HG02870 (cell line): Measurements from ENCODE around the gene TSPAN14.
"Not testable (repeated sequence)": the region's sequence is repeated elsewhere in the genome, so short reads cannot be mapped to it uniquely, and the experiment has no call there.

Experiments
- ATAC-seq: cut with Tn5 transposase; IDR thresholded peaks from one replicate; pipeline ENCODE4 v1.9.1; 2021; ENCODE audit warnings: mild to moderate bottlenecking, moderate library complexity; ENCODE audit not compliant: unreplicated experiment

The TSPAN14 gene, protein sequence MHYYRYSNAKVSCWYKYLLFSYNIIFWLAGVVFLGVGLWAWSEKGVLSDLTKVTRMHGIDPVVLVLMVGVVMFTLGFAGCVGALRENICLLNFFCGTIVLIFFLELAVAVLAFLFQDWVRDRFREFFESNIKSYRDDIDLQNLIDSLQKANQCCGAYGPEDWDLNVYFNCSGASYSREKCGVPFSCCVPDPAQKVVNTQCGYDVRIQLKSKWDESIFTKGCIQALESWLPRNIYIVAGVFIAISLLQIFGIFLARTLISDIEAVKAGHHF

DNA sequence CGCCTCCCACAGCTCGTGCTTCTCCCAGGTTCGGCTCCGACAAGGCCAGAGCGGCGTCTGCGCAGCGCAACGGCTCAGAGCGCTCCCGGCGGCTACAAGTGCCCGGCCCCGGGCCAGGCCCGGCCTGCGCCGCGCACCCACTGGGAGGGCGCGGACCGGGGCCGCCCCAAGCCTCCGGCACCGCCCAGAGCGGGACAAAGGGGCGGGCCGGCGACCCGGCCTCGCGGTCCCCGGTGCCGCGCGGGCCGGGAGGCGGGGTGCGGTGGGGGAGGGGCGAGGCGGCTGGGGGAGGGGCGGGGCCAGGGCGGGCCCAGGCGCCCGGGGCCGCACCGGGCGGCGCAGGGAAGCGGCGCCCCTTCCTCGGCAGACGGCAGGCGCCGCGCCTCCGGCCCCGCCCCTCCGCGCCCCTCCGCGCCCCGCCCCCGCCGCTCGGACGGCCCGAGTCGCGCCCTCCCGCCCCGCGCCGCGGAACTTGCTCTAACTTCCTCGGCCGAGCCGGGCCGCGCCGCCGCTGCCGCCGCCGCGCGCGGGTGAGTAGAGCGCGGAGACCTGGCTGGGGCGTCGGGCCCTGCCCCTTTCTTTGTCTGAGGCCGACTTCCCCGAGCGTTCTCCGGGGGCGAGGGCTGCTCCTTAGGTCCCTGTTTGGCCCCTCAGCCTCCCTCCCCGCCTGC lies at the start of gene TSPAN14:
TSS of gene TSPAN14 (plus strand) at position 469 of the 671 bp plus-strand sequence. CDS start 34,924 bp downstream, outside the sequence.
- peak; percentile 54 for ATAC-seq

DNA sequence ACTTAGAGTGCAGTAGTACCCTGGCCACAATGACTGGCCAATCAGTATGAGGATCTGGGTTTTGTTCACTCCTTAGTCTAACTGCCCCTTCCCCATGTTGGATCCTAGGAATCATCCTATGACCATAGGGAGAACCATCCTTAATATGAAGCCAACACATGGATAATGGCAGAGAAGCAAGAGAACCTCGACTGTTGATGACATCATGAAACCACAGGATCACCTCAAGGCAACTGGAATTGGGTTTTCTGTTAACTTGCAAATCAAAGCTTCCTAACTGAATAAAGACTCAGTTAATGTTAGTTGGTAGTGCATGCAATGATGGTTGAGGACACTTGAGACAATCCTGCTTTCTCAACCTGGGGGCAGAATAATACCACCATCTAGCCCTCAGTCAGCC lies 49.1 kb upstream of the TSPAN14 start:
- ATAC-seq = no peak

DNA sequence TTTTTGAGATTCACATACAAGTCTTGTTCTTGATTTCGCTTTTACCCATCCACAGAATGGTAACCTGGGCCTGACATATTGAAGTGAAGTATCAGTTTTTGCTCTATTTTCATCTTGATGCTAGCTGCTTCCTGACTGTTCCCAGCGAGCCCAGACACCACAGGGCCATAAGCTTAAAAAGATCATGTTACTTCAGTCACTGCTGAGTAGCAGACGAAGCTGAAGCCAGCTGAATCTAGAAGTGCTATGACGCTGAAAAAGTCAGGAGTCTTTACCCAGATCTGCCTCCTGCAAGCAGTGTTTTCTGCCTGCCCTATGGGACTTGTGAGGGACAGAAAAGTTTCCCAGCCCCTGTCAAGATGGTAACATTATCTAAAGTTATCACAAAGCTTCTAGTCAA lies 48.5 kb upstream of the TSPAN14 start:
- no peak for ATAC-seq

DNA sequence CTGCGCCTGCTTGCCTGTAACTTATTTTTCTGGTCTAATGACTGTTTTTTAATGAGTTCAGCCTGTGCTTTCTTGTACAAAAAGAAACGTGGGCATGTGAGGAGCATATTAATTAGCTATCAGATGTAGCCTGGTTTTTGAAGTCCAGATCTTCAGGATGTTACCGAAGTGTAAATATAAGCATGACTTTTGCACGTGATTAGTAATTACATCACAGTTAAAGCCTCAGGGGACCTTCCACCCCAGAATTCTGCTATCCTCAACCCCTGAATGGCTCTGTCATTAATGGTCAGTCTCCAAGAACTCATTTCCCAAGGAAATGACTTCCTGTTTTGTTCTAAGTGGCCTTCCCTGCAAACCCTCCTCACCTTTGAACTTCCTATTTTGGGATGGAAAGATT lies 47.9 kb upstream of the TSPAN14 start:
- ATAC-seq = no peak

DNA sequence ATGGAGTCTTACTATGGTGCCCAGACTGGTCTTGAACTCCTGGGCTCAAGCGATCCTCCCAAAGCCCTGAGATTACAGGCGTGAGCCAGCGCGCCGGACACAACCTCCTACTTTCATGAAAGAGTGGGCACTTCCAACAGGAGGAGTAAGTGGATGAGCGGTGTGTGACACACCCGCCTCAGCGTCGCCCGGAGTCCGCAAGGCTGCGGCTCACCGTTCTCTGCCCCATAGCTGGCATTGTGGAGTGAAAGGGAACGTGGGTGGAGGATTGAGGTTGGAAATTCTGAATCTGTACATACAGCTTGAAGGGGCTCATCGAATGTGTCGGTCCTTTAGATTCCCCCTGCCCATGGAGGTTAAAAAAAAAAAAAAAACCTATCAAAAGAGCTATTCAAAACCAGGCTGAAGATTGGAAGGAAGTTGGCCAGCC lies 46.3 kb upstream of the TSPAN14 start:
- peak; percentile 15 for ATAC-seq

DNA sequence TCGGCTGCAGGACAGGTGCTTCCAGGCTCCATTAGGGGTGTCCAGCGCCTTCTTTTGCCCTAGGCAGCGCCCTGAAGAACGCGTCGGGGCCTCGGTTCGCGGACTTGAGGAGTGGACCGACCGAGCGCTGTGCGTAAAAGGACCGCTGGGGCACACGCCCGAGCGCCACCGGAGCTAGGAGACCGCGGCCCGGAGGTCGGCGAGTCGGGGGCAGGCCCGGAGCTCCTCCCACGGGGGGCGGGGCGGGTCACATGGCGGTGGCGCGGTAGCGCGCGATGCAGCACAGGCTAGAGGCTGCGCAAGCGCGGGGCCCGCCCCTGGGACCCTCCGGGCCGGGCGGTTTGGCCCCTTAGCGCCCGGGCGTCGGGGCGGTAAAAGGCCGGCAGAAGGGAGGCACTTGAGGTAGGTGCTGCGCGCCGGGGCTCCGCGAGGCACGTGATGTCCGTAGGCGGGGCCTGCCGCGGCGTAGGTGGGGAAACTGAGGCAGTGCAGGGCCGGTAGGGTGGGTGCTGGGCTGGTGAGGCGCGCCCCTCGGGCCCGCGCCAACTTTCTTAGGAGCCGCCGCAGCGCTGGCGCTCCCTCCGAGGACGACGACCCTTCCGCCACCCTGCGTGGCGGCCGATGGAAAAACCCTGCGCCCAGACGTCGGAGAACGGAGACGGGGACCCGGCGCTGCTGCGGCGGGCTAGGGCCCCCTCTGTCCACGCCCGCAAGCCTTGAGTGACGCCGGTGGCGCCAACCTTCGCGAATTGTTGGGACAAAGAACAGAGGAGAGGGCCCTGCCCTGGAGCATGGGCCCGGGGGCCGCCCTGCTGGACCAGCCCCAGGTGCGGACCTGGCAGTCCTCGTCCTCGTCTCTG lies 45.6 kb upstream of the TSPAN14 start, which contains the start of gene PRXL2A:
TSS of gene PRXL2A (plus strand) at position 310 of the 860 bp plus-strand sequence. CDS start 11,917 bp downstream, outside the sequence.
- ATAC-seq = peak; percentile 93

DNA sequence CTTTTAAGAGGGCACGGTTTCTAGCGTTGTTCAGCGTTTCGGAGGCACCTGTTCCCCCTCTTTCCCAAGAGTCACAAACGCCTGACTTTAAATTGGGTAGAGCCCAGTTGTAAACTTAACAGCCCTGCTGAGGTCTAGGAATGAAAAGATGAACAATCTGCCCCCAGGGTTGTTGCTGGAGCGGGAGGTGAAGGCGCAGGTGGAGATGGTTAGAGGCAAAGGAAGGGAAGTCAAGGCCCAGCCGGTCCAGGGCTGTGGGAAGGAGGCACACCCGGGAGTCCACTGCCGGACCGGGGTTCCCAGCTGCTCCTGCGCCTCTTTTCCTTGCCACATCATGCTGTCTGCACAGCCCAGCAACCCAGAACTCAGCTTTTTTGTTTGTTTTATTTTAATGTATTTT lies 45.0 kb upstream of the TSPAN14 start:
- no peak for ATAC-seq

DNA sequence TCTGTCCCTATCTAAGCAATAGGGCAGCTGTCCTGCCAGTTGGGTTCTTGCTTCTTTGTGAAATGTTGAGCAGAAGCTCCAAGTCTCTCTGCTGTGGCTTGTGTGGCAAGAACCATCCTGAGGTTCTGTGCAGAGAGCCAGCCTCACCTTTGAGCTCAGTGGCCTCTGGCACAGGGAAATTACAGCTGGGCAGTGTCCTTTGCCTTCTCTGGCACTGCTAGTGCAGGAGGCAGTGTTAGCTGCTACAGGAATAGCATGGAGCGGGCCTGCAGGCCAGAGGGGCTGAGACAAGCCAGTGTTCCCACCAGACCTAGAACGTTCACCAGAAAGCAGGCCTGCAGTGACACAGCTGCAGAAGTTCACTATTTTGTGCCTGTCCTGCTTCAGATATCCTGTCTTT lies 44.0 kb upstream of the TSPAN14 start:
- ATAC-seq = no peak

DNA sequence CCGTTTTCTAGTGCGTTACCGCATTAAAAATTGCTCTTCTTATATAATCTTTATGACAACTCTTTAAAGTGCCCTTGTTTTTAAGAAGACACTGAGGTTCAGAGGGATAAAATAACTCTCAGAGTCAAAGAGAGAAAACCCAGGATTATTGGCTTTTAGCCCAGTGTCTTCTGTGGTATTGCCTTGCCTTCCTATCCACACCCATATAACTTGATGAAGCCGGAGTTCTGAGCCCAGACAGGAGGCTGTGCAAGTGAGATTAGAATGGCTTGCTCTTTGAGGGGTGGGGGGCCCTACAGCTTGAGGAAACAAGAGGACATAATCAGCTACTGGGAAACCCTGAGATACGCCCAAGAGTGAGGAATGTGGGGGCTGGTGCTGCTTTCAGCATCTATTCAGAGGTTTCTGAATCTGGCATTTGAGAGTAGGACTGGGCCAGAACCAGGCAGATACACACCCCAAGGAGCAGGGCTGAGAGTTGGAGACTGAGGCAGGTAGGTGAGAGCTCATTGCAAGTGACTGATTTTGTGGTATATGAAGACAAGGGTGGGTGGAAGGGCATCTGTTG lies 43.4 kb upstream of the TSPAN14 start:
- no peak for ATAC-seq

DNA sequence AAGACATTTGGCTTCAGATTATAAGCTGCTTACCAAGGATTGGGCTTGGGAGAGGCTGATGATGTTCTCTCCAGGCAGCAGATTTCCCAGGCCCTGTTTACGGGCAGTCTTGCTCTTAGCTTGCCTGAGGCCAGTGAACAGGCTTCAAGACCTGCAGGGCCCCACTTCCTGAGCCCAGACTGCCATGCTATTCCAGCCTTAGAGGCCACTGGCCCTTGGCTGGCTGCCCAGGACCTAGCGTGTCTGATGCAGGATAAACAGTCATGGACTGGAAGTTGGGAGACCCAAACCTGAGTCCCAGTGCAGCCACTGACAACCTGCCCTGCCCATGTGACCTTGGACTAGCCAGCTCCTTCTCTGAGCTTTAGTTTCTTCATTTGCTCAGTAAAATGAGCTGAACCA lies 42.8 kb upstream of the TSPAN14 start:
- ATAC-seq = no peak

DNA sequence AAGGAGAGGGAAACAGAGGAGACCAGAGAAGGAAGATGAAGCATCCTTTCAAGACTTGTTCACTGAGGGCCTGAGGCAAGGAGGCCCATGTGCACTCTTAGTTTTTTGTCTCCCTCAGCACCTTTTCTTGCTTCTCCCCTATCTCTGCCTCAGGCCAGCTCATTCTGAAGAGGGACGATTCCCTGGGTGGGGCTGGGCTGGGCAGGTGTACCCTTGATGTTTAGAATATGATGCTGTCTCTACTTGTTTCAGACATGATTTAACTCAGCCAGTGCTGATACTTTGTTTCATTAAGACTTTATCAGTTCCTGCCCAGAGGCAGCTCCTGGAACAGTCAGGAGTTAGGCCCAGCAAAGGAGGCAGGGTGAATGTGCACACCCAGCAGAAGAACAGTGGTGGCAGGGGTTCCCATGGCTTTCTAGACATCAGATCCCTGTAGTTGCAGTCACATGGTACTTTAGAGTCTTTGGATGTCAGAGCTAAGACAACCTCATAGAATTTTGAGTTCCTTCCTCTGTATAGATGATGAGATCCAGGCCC lies 42.4 kb upstream of the TSPAN14 start:
- no peak for ATAC-seq

DNA sequence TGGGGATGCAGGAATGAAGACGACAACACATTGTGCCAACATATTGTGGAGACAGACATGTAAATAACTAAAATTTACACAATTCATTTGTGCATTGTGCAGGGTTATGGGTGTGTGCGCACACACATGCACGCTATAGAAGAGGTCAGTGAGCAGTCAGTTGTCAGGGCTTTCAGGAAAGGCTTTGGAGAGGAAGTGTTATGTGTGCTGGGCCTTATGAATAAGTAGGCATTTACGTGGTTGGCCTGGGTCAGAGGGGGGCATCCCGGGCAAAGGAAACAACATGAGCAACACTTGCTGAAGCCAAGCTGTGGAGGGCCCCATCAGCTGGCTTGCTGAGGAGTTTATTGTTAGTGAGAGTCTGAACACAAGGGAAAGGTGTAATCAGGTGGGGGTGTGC lies 41.6 kb upstream of the TSPAN14 start:
- no peak for ATAC-seq

DNA sequence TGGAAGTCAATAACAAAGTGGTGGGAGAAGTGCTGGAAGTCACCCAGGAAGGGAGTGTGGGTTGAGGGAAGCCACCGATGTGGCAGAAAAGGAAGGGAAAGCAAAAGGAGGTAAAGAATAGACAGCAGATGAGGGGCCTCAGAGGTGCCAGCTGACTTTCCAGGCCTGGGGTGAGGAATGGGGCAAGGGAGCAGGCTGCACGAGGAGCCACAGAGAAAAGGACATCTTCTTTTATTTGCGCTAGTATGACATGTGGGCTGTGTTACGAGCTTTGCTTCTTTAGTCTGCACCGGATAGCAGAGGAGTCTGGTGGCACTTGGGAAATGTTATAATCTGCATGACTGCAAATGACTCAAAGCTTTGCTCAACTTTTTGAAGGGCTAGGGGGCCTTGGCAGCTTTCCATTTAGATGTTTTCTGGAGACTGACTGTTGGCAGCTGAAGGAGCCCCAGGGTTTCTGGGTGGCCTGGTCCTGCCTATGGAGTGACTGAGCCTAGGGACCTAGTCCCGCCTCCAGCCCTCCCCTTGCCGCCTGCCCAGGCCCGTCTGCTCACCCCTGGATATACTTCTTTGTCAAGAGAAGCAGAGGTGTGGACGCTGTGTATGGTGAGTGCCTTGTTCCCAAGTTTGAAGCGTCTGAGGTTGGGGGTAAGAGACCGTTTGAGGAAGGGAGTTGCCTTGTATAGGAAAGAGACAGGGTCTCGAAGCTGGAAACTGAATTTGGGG lies 40.7 kb upstream of the TSPAN14 start:
- ATAC-seq = no peak

DNA sequence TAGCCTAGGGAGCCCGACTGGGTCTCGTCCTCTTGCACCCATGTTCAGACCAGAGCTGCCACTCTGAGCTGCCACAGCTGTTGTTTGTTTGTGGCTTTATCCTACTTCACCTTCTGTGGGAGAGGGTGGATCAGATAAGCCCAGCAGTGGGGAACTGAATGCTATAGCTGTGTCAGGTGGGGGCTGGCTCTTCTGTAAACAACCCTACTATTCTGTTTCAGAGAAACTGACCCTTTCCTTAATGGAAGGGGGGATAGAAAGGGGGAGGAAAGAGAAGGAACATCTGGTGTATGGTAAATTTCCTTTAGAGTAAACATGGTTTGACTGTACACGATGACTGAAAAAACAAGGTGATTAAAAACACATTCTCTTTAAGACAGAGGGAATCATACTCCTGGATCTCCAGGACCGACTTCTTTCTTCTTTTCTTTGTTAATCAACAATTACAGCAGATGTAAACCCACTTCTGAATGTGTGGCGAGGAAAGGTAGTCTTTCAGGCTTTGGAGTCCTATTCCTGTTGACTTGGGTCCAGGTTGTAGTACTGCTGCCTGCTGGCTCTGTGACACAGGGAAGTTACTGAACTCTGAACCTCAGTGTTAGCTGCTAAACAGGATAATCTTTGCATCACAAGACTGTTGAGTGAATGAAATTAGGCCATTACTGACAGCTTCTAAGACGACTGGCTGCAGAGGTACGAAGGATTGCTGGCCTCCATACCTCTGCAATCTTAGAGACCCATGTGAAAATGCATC lies 39.8 kb upstream of the TSPAN14 start:
- ATAC-seq = no peak

DNA sequence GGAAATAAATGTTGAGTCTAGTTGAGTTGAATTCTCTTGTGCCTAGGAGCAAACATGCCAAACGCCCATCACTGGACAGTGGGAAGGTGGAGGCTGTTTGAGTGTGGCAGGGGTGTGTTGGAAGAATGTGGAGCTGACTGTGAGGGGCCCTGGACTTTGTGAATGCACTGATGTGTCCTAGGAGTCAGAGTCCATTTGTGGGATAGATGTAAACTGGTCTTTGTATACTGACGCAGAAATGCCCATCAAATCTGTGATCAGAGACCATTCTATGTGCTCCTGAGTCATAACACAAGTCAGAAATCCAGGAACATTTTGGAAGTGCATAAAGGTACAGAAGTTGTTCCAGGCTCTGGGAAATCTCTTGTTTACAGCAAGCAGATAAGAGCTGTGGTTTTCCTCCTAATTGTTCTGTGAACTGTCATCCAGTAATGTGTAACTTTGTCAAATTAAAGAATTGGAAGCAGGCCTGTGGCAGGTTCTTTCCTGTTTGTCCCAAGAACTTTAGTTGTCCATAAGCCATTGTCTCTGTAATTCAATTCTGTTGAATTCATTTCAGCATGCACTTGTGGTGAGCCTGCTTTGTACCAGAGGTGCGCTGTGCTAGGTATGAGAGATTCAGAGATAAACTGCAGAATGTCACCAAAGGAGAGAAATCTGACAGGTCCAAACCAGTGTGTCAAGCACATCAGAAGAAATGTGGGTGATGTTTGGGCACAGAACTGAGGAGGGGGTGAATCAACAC lies 38.2 kb upstream of the TSPAN14 start:
- ATAC-seq = no peak

DNA sequence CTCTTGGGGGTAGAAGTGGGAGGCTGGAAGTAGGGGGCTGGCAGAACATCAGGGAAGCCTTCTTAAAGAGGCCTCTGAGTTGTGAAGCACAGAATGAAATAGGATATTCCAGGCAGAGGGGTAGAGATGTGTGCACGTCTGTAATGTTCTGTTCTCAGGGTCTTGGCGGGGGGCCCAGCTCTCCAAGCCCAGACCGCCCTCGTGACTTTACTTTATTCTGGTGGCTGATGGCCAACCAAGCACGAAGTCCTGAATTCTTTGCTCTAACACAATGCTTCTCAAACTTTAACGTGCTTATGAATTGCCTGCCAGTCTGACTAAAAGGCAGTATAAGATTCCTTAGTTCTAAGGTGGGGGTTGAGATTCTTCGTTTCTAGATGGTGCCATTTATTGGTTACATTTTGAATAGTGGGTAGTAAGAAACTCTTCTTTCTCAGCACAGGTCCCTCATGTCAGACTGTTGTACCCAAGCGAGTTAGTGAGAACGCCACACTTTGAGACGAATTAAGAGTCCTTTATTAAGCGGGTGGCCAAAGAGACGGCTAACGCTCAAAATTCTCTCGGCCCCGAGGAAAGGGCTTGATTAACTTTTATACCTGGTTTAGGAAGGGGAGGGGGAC lies 37.5 kb upstream of the TSPAN14 start:
- no peak for ATAC-seq

DNA sequence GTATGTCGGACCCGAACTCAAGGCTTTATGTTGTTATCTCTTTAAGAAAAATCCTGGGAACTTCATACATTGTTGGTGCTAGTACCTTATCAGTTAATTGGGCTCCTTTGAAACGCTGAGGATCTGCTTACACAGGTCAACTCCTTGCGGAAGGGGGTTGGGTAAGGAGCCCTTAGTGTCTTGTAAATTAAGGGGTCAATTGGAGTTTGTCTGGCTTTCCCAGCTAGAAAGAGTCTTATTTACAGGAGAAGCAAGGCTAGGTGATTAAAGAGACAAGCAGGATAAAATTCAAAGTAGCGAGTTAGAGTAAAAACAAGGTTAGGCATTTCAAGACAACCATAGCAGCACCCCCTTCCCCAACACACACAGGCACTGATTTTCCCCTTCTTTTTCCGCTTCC lies 36.9 kb upstream of the TSPAN14 start:
- ATAC-seq = not testable (repeated sequence)

DNA sequence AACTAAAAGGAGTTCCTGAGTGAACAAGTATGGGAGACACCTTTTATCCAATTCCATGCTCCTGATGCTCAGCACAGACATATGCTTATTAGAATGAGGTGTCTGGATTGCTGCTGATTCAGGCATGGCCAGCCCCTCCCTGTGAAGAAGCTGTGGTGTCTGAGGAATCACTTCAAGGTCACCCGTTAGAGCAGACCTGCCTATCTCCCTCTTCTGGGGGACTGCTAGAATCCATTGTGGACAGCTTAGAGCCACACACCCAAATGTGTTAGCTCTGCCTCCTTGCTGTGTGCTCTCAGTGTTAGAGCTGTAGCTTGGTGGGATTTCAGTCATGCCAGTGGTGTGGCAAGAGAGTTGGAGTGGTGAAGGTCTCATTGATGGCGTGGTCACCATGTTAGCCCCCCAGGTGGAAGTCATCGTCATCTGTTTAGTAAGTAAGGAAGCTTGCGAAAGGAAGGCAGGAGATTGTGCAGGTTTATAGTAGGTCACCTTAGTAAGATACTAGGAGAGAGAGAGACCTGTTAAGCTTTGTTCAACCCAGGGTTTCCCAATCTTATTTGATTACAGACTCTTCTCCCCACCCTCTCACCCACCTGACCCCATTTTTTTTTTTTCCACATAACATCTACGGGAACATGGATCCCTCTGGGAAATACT lies 32.9 kb upstream of the TSPAN14 start:
- ATAC-seq = peak; percentile 27
